H1 (cell line): ENCODE data around the gene CISD2. TPM values are rescaled to one million over a fixed set of nuclear protein-coding genes. Genes with fewer than 3 reads are reported as not detected.
A peak's percentile ranks its signal among the peaks of the same experiment; 100 is the strongest.

Experiments
- CTCF ChIA-PET: fragments of 300-600 bp; sonication (Branson Sonifier 250); formaldehyde crosslinking; loops from one replicate; lab custom pipeline; 2021; ENCODE audit not compliant: partially characterized antibody; lab: Charles Lee
- POLR2A ChIA-PET: fragments of 300-600 bp; sonication (Branson Sonifier 250); formaldehyde crosslinking; loops from one replicate; lab custom pipeline; 2021; ENCODE audit warnings: inconsistent platforms; ENCODE audit not compliant: partially characterized antibody; lab: Charles Lee
- DNase-seq, 2 experiments: peaks; one replicate each; pipeline versions ENCODE4 v3.0.0 to v3.0.0-alpha.2; 2010 to 2022; ENCODE audit warnings: low spot score in 2 of 2, low read depth in 1 of 2, mixed read lengths in 1 of 2
- FAIRE-seq: peaks from 2 replicates; lab custom pipeline; 2011; peaks lifted over from hg19 to GRCh38; lab: Jason Lieb, UNC
- H2AFZ ChIP-seq: 2 replicates; pipeline ENCODE4 v1.8.1; 2012; ENCODE audit warnings: low read length, inconsistent platforms
- H2AK5ac ChIP-seq: 2 replicates; pipeline ENCODE4 v1.6.1; 2013; ENCODE audit warnings: low read depth, low read length
- H2BK120ac ChIP-seq: replicated peaks from 2 replicates; pipeline ENCODE3; 2013; ENCODE audit warnings: low read depth, low read length, inconsistent platforms
- H2BK12ac ChIP-seq: 2 replicates; pipeline ENCODE4 v1.6.1; 2013; ENCODE audit warnings: low read depth, low read length
- H2BK15ac ChIP-seq: 2 replicates; pipeline ENCODE4 v1.6.1; 2013; ENCODE audit warnings: low read length
- H2BK20ac ChIP-seq: 2 replicates; pipeline ENCODE4 v1.6.1; 2013; ENCODE audit warnings: low read length
- H2BK5ac ChIP-seq: 2 replicates; pipeline ENCODE4 v1.6.1; 2013; ENCODE audit warnings: low read depth, low read length
- H3K14ac ChIP-seq: 2 replicates; pipeline ENCODE4 v1.6.1; 2013; ENCODE audit warnings: inconsistent platforms; ENCODE audit not compliant: insufficient read length
- H3K18ac ChIP-seq: 2 replicates; pipeline ENCODE4 v1.6.1; 2013; ENCODE audit warnings: low read length; ENCODE audit errors: extremely low read depth
- H3K23ac ChIP-seq: 2 replicates; pipeline ENCODE4 v1.6.1; 2013; ENCODE audit warnings: inconsistent platforms; ENCODE audit not compliant: insufficient read length
- H3K23me2 ChIP-seq: 2 replicates; pipeline ENCODE4 v1.6.1; 2013; ENCODE audit warnings: low read depth, low read length
- H3K27ac ChIP-seq: 2 replicates; pipeline ENCODE4 v1.6.1; 2011; ENCODE audit warnings: low read depth, low read length, inconsistent platforms
- H3K27me3 ChIP-seq, 4 experiments: replicated peaks in 1 of 4; 1 replicate in 1 of 4; 2 replicates in 3 of 4; pipeline versions ENCODE4 v1.6.1 to v1.8.1; 2011 to 2013; ENCODE audit warnings: low read length in 3 of 4, mild to moderate bottlenecking in 3 of 4, inconsistent platforms in 2 of 4, mixed read lengths in 2 of 4, moderate library complexity in 1 of 4; ENCODE audit not compliant: control insufficient read depth in 3 of 4, insufficient read depth in 3 of 4; ENCODE audit errors: extremely low read depth in 1 of 4
- H3K36me3 ChIP-seq, 4 experiments: 2 replicates each; pipeline versions ENCODE4 v1.6.1 to v1.8.1; 2011 to 2013; ENCODE audit warnings: mild to moderate bottlenecking in 4 of 4, low read length in 3 of 4, moderate library complexity in 2 of 4, control low read depth in 1 of 4, inconsistent platforms in 1 of 4; ENCODE audit not compliant: insufficient read depth in 4 of 4, control insufficient read depth in 2 of 4
- H3K4ac ChIP-seq: replicated peaks from 2 replicates; pipeline ENCODE3; 2013; ENCODE audit warnings: low read length, low read depth, mixed read lengths, inconsistent platforms; ENCODE audit not compliant: insufficient read length
- H3K4me1 ChIP-seq, 4 experiments: replicated peaks in 1 of 4; 1 replicate in 1 of 4; 2 replicates in 3 of 4; pipeline versions ENCODE4 v1.6.1 to v1.8.1; 2011 to 2013; ENCODE audit warnings: low read length in 3 of 4, inconsistent platforms in 2 of 4, mixed read lengths in 1 of 4; ENCODE audit not compliant: insufficient read depth in 4 of 4, control insufficient read depth in 3 of 4
- H3K4me2 ChIP-seq, 2 experiments: 2 replicates each; pipeline versions ENCODE4 v1.6.1 to v1.8.1; 2011 to 2013; ENCODE audit warnings: low read depth in 2 of 2, low read length in 2 of 2, control low read depth in 1 of 2, inconsistent platforms in 1 of 2, mild to moderate bottlenecking in 1 of 2; ENCODE audit not compliant: insufficient read depth in 1 of 2
- H3K4me3 ChIP-seq, 4 experiments: fragments of 200-600, 300-600 bp in 1 of 4; sonication (generic), shearing (Covaris generic), sonication (Bioruptor Twin) in 1 of 4; 2 replicates each; pipeline versions ENCODE4 v1.5.1 to v1.8.1; 2011 to 2016; ENCODE audit warnings: low read length in 4 of 4, low read depth in 3 of 4, control low read depth in 2 of 4, inconsistent platforms in 2 of 4, mild to moderate bottlenecking in 2 of 4, mixed read lengths in 1 of 4, moderate library complexity in 1 of 4; ENCODE audit not compliant: insufficient read depth in 2 of 4; ENCODE audit errors: extremely low read depth in 1 of 4
- H3K56ac ChIP-seq: replicated peaks from 2 replicates; pipeline ENCODE3; 2013; ENCODE audit warnings: low read depth, mild to moderate bottlenecking, mixed read lengths, low read length, inconsistent platforms; ENCODE audit not compliant: insufficient read length
- H3K79me1 ChIP-seq: 2 replicates; pipeline ENCODE4 v1.6.1; 2013; ENCODE audit warnings: low read depth, low read length, control low read depth
- H3K79me2 ChIP-seq, 2 experiments: 2 replicates each; pipeline versions ENCODE4 v1.6.1 to v1.8.1; 2012 to 2013; ENCODE audit warnings: low read length in 2 of 2, mild to moderate bottlenecking in 2 of 2, inconsistent platforms in 1 of 2; ENCODE audit not compliant: insufficient read depth in 2 of 2, control insufficient read depth in 1 of 2
- H3K9ac ChIP-seq, 4 experiments: replicated peaks in 1 of 4; 1 replicate in 1 of 4; 2 replicates in 3 of 4; pipeline versions ENCODE4 v1.6.1 to v1.8.1; 2011 to 2013; ENCODE audit warnings: low read depth in 3 of 4, low read length in 3 of 4, control low read depth in 2 of 4, mild to moderate bottlenecking in 2 of 4, moderate library complexity in 2 of 4, inconsistent platforms in 1 of 4; ENCODE audit errors: extremely low read depth in 1 of 4
- H3K9me3 ChIP-seq, 2 experiments: 2 replicates each; pipeline versions ENCODE4 v1.6.1 to v1.8.1; 2012 to 2013; ENCODE audit warnings: mild to moderate bottlenecking in 2 of 2, moderate library complexity in 2 of 2, control low read depth in 1 of 2, inconsistent platforms in 1 of 2, low read depth in 1 of 2, low read length in 1 of 2, mixed read lengths in 1 of 2; ENCODE audit not compliant: insufficient read depth in 2 of 2
- H4K20me1 ChIP-seq, 2 experiments: replicated peaks in 1 of 2; 2 replicates each; pipeline versions ENCODE3 to v1.8.1; 2011 to 2013; ENCODE audit warnings: inconsistent platforms in 2 of 2, low read length in 2 of 2, mild to moderate bottlenecking in 1 of 2; ENCODE audit not compliant: insufficient read depth in 2 of 2, control insufficient read depth in 1 of 2
- H4K5ac ChIP-seq: 2 replicates; pipeline ENCODE4 v1.6.1; 2013; ENCODE audit warnings: low read length, low read depth, mixed read lengths, inconsistent platforms; ENCODE audit not compliant: insufficient read length
- H4K8ac ChIP-seq: 2 replicates; pipeline ENCODE4 v1.8.0; 2013; ENCODE audit warnings: mild to moderate bottlenecking, moderate library complexity, low read length, inconsistent platforms; ENCODE audit not compliant: insufficient read depth; ENCODE audit errors: extremely low read depth
- H4K91ac ChIP-seq: replicated peaks from 2 replicates; pipeline ENCODE3; 2013; ENCODE audit warnings: low read length, mixed read lengths, inconsistent platforms; ENCODE audit not compliant: insufficient read length
- BACH1 ChIP-seq: IDR thresholded peaks from 2 replicates; pipeline ENCODE4 v1.6.1; 2012; ENCODE audit warnings: low read length, improper control_type of control experiment
- GABPA ChIP-seq: IDR thresholded peaks from 2 replicates; pipeline ENCODE4 v1.6.1; 2011; ENCODE audit warnings: mild to moderate bottlenecking, low read length, moderate library complexity, borderline replicate concordance; ENCODE audit not compliant: insufficient read depth
- MAFK ChIP-seq: IDR thresholded peaks from 2 replicates; pipeline ENCODE4 v1.6.1; 2012; ENCODE audit warnings: low read depth, mild to moderate bottlenecking, improper control_type of control experiment, low read length
- POLR2AphosphoS5 ChIP-seq: IDR thresholded peaks from 2 replicates; pipeline ENCODE4 v1.6.1; 2011; ENCODE audit warnings: low read depth, low read length
- RNF2 ChIP-seq: fragments of 200-900, 300-1000 bp; sonication (generic); IDR thresholded peaks from 2 replicates; pipeline ENCODE4 v1.7.1; 2016; ENCODE audit warnings: borderline replicate concordance, low read depth, mild to moderate bottlenecking, antibody characterized with exemption, low read length; ENCODE audit not compliant: poor library complexity, severe bottlenecking; ENCODE audit errors: missing control alignments
- SIX5 ChIP-seq: IDR thresholded peaks from 2 replicates; pipeline ENCODE4 v1.6.1; 2011; ENCODE audit warnings: mild to moderate bottlenecking, low read depth, low read length
- USF2 ChIP-seq: IDR thresholded peaks from 2 replicates; pipeline ENCODE4 v1.6.1; 2011; ENCODE audit warnings: low read length, improper control_type of control experiment
- YY1 ChIP-seq: IDR thresholded peaks from 2 replicates; pipeline ENCODE4 v1.6.1; 2011; ENCODE audit warnings: low read depth, mild to moderate bottlenecking, low read length
- ZNF274 ChIP-seq: IDR thresholded peaks from 2 replicates; pipeline ENCODE4 v1.7.0; 2012; ENCODE audit warnings: low read length, borderline replicate concordance; ENCODE audit errors: extremely low read depth
- WGBS, 2 experiments: shearing (Covaris generic) in 1 of 2; methylation state at CpG; one replicate each; pipeline versions ENCODE4 v1.1.6 to v1.1.7; 2013 to 2015; ENCODE audit warnings: low lambda C conversion rate in 2 of 2, mixed read lengths in 2 of 2, inconsistent platforms in 1 of 2, low coverage in 1 of 2, missing lambda C conversion rate in 1 of 2; ENCODE audit not compliant: insufficient replicate concordance in 2 of 2, insufficient coverage in 1 of 2, insufficient read length in 1 of 2; ENCODE audit errors: extremely low coverage in 1 of 2, missing lambda C conversion rate in 1 of 2; 5-methylcytosine and 5-hydroxymethylcytosine counted together
- polyA plus RNA-seq, 7 experiments: library from polyadenylated mRNA; depleted of rRNA in 3 of 7; stranded (reverse) in 5 of 7; unstranded in 2 of 7; fragments of >200 nt in 5 of 7; fragments of 200-250 nt in 2 of 7; gene quantifications; 1 replicate in 5 of 7; 2 replicates in 1 of 7; 4 replicates in 1 of 7; pipeline versions ENCODE4 v1.2.1 to v1.2.3, GENCODE V29; 2011 to 2013; ENCODE audit warnings: missing spikeins in 2 of 7, mixed read lengths in 2 of 7
- total RNA-seq: library from RNA; stranded (reverse); fragmentation: NEBNext Ultra II Directional; extraction: Animal tissue kit (Norgen Biotek cat#: 25700); gene quantifications from 2 replicates; pipeline ENCODE4 v1.2.1, GENCODE V29; 2021

Gene CISD2
- total and polyA plus RNA-seq, 2 of the 8 experiments (the other 6 are each of a cell fraction or from before 2014, with no cell fraction given), result 23.7 to 48.3 TPM

- no peak overlapping the region for H3K23ac ChIP-seq
- no peak overlapping the region for H2BK12ac ChIP-seq
- H3K18ac ChIP-seq, result no peak overlapping the region
- H3K23me2 ChIP-seq, result peaks cover 6% of the 10 kb centered on the region
- peak overlapping the region; percentile 73 to 86 (median 78); a peak in 5 of 8 replicates for H3K4me3 ChIP-seq
- H2BK20ac ChIP-seq, result no peak overlapping the region
- whole genome bisulfite sequencing, 2 experiments, result 85% methylated on average over 12 of the region's 12 CpGs; no CpG with 5 or more reads in 1 of the 2 experiments
- H3K4ac ChIP-seq, result no peak overlapping the region
- H2BK5ac ChIP-seq, result no peak overlapping the region
- H3K36me3 ChIP-seq, result no peaks in the 10 kb centered on the region
- POLR2A ChIA-PET, result interaction anchor here (1.0 to 5.4 kb wide), 5 partner anchors 17 to 77 kb away, joined by 3 to 127 read pairs (median 5); partner anchors contain the start of gene UBE2D3
- DNase-seq (no peak), FAIRE-seq (no peak)
- H4K91ac ChIP-seq, result no peak overlapping the region
- no peak overlapping the region for H3K27ac ChIP-seq
- H3K14ac ChIP-seq, result no peak overlapping the region
- H2BK120ac ChIP-seq, result no peak overlapping the region
- no peaks in the 10 kb centered on the region for H3K79me1 ChIP-seq
- peak overlapping the region; percentile 84 to 92 for H3K4me2 ChIP-seq
- 0 out of 7 replicates have a peak, but pooled peaks cover 0 to 2% (median 0%) of the 10 kb centered on the region in 4 experiments for H3K4me1 ChIP-seq
- no peak overlapping the region; the same call in 1 of the 2 replicates for H4K8ac ChIP-seq
- CTCF ChIA-PET, result interaction anchor here (0.6 kb wide), 1 partner anchor 234 kb away, joined by 3 read pairs; no protein-coding TSS in a partner anchor
- H2AFZ ChIP-seq, result no peak overlapping the region
- H3K9me3 ChIP-seq, result no peaks in the 10 kb centered on the region
- H4K20me1 ChIP-seq, result no peaks in the 10 kb centered on the region
- no peak overlapping the region; the same call in 1 of the 2 replicates for H2AK5ac ChIP-seq
- H2BK15ac ChIP-seq, result no peak overlapping the region
- H3K79me2 ChIP-seq, result peaks cover 0 to 81% of the 10 kb centered on the region in 2 experiments; a peak in 2 of 4 replicates
- no peak overlapping the region for H3K56ac ChIP-seq
- H3K27me3 ChIP-seq, result no peaks in the 10 kb centered on the region
- no peak overlapping the region for H4K5ac ChIP-seq
- H3K9ac ChIP-seq, result no peak overlapping the region; a peak in 1 of 7 replicates
- TF ChIP-seq USF2, result no peak
- TF ChIP-seq YY1, result no peak
- TF ChIP-seq ZNF274, result no peak
- no peak for TF ChIP-seq RNF2
- no peak for TF ChIP-seq MAFK
- no peak for TF ChIP-seq BACH1
- TF ChIP-seq POLR2AphosphoS5, result no peak
- no peak for TF ChIP-seq GABPA
- no peak for TF ChIP-seq SIX5
Observed at GRCh38 chr4:102867278-102868152, 1.3 kb upstream of the CISD2 start.
